Esophagus mucosa (tissue), 1 donor: ENCODE results near the gene FBXW11. TPM values are rescaled to one million over a fixed set of nuclear protein-coding genes. Genes with fewer than 3 reads are reported as not detected.

ENCODE experiments used
- ATAC-seq: fragments of 200-7000 bp; cut with Tn5 transposase; one replicate; pipeline ENCODE4 v1.9.1; 2020
- total RNA-seq: library from RNA; stranded (reverse); gene quantifications from one replicate; pipeline ENCODE4 v1.2.4, GENCODE V29; 2023
- donor health status: DM: yes; HTN: yes; CAD: no.

Gene FBXW11
- total RNA-seq, 1 donor from 2014 or later, result 45.9 TPM

GRCh38 chr5:171980792-171981191 lies 25.6 kb downstream of the FBXW11 start:
- ATAC-seq, result no peak

DNA sequence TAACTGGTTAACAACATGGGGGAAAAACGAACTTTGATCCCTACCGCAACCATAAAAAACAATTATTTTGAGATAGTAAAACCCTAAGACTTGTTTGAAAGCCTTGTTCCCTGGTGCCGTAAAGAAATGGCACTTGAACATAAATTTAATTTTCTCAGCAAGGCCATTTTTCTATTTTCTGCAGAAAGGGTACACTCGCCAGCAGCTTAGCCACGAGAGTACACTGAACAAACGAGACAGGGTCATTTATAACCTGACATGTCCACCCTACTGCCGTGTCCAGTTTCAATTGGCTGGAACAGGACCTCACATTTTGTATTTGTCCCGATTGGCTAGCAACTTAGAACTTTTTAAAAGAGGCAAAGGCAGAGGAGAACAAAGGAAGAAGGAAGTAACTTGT lies 26.8 kb downstream of the FBXW11 start:
- no peak for ATAC-seq

DNA sequence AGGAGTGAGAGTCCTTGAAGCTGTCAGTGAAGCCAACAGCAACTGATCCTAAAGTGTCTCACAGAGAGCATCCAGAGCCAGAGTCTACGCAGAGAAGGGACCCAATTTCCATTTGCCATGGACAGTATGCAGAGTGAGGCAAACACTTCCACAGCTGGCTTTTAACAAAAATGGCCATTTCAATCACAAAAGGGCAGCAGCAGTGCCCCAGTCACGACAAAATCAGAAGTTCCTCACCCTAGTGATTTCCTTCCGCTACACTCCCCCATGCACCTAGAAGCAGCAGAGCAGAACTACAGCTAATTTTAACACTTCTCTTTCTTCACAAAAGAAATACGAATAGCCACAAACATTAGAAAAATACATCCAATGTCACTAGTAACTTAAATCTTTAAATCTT lies 27.9 kb downstream of the FBXW11 start:
- ATAC-seq, result no peak

GRCh38 chr5:171978016-171978415 lies 28.4 kb downstream of the FBXW11 start:
- no peak for ATAC-seq

- peak; percentile 12 for ATAC-seq
Observed at GRCh38 chr5:171977244-171977950, 29.0 kb downstream of the FBXW11 start.

DNA sequence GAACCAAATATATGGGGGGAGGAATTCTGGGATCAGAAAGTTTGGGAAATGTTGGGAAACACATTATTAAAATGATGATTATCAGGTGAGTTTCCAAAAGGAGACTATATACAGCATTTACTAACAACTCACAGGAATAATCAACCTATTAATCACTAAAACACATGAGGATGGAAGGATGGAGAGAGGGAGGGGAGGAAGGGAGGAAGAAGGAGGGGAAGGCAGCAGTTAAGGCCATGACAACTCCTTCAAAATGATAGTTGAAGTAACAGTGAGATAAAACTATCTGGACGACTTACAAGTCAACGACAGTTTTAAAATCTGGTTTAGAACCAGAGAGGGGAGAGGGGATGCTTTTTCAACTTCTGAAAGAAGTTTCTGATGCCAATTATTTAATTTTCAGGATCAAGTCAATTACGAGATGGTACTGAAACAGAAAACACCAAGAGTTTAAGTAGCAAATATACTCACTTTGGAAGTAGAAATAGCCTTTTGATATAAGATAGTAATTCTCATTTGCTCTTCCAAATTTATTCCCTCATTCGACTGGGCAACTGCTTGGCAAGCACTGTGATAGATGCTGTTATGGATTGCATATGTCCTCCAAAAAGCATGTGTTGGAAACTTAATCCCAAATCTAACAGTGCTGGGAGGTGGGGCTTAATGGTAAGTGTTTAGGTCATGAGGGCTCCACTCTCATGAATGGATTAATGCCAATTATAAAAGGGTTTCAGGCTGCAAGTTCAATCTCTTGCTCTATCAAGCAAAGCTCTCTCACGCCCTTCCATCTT lies 30.4 kb downstream of the FBXW11 start:
- no peak for ATAC-seq

GRCh38 chr5:171975262-171975876 lies 31.1 kb downstream of the FBXW11 start:
- peak; percentile 62 for ATAC-seq

GRCh38 chr5:171970826-171971225 lies 35.6 kb downstream of the FBXW11 start:
- ATAC-seq, result no peak

- no peak for ATAC-seq
Observed at GRCh38 chr5:171969288-171969880, 37.1 kb downstream of the FBXW11 start.

GRCh38 chr5:171968531-171968930 lies 37.9 kb downstream of the FBXW11 start:
- no peak for ATAC-seq

- ATAC-seq, result no peak
Observed at GRCh38 chr5:171966964-171967363, 39.5 kb downstream of the FBXW11 start.

DNA sequence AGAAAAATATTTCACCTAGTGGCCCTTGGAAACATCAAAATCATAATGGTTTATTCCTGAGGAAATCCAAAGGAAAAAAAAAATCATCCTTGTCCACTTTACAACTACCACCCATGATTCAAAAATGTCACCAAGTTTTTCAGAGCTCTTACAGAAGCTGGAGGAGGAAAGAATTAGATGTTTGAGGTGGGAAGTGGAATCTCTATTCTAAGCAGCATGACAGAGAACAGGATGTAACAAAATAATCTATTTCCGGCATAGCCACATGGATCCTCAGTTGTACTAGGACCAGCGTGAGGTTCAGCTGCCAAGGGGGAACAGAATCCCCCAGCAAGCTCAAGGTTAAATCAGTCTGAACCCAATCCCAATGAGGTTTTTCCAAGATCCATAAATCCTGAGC lies 40.2 kb downstream of the FBXW11 start:
- ATAC-seq, result no peak

DNA sequence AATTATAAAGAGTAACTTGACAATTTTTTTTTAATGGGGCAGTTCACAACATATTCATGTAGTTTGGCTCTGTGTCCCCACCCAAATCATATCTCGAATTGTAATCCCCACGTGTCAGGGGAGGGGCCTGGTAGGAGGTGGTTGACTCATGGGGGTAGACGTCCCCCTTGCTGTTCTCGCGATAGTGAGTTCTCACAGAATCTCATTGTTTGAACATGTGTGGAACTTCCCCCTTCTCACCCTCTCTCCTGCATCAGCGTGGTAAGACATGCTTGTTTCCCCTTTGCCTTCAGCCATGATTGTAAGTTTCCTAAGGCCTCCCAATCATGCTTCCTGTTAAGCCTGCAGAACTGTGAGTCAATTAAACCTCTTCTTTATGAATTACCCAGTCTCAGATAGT lies 40.7 kb downstream of the FBXW11 start:
- peak; percentile 11 for ATAC-seq

GRCh38 chr5:171963416-171963815 lies 43.0 kb downstream of the FBXW11 start:
- no peak for ATAC-seq

DNA sequence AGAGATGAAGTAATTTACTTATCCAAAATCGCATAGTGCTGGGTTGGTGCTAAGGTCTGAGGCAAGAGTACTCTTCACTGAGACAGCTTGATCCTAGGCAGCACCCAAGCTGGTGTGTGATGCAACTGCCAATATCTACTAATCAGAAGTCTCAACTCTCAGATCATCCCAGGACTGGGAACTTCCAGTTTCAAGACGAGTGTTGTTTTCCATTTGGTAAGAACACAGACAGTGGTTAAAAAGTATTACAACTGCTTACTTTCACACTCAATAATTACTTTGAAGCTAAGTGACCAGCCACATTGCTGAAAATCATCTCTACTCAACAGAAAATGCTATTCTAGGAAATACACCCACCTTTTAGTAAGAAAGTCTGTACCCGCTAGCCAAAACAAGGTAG lies 45.3 kb downstream of the FBXW11 start:
- ATAC-seq, result peak; percentile 59

DNA sequence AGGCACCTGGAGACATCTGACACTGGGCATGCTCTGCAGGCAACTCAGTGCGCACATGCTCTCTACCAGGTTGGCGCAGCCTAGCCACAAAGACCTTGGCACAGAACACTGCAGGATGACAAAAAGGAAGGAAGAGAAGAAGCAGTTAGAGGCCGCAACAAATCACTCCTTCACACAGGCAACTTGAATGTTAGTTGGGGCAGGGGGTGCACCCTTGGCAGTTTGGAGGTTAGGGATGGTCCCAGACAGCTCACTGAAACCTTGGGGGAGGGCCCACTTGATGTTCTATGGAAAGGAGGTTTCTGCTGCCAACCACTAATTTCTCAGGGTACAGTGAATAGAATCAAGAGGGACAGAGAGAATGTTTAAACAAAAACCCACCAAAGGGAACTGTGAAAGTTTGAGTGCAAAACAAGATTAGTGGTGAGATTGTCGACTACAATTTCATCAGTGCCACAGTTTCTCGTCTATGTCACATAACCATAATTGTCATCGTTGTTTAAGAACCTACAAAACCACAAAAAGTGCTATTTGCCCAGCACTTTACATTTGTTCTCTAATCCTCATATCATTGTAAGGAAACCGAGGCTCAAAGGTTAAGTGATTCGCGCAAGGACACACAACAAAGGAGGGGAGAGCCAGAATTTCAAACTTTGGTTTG lies 48.7 kb downstream of the FBXW11 start:
- peak; percentile 80 for ATAC-seq

DNA sequence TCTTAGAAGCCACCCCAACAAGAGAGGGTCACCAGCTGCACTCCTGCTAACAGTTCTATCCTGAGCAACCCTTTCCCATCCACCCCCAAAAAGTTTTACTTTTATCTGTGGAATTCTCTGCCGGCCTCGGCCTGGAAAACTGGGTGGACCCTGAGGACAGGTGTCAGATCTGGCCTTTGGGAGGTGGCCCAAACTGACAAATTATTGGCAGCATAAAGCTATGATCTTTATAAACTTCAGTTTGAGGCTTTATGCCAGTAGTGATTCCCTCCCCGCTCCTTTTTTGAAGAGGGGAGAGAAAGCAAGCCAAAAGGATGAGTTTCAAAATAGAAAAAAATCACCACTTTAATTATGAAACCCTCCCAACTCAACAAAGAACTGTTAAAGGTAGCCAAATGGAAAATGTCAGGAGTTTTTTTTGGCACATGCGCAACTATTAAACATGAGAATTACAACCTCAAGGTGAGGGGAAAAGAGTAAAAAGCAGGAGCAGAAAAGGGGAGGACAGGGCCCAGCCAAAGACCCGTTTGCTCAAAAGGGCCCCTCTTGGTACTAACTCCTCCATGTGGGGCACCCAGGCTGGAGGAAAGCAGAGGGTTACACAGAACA lies 49.4 kb downstream of the FBXW11 start:
- ATAC-seq, result no peak

DNA sequence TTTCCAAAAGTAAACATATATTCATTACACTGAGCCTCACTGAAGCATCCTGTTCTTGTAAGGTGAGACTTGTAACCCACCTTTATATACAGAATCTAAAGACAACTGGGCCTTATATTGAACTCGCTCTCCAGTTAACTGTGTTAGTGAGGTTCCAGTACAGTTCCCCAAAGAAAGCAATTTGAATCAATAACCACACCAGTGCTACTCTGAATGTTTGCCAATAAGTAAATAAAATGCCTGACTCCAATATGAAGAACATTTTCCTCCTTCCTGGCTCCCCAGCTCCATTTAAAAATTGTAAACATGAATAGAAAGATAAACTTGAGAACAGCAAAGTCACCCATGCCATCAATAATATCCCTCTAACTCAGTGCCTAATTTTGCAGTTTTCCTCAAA lies 50.1 kb downstream of the FBXW11 start:
- no peak for ATAC-seq

- ATAC-seq, result no peak
Observed at GRCh38 chr5:171955761-171956160, 50.7 kb downstream of the FBXW11 start.

DNA sequence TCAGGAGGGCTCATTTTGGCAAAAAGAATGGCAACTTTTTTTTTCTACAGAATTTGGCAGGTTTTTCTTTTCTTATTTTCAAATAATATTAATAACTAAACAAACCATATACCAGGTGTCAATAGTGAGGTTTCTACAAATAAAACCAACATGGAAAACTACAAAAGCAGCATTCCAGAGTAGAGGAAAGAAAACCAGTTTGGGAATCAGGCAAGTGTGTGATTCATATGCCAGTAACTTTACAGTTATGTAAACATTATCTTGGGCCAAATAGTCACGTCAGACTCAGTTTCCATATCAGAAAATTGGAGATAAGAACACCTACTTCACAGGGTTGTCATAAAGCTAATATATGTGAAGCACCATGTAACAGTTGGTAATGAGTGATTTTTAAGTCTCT lies 51.7 kb downstream of the FBXW11 start:
- ATAC-seq, result no peak

DNA sequence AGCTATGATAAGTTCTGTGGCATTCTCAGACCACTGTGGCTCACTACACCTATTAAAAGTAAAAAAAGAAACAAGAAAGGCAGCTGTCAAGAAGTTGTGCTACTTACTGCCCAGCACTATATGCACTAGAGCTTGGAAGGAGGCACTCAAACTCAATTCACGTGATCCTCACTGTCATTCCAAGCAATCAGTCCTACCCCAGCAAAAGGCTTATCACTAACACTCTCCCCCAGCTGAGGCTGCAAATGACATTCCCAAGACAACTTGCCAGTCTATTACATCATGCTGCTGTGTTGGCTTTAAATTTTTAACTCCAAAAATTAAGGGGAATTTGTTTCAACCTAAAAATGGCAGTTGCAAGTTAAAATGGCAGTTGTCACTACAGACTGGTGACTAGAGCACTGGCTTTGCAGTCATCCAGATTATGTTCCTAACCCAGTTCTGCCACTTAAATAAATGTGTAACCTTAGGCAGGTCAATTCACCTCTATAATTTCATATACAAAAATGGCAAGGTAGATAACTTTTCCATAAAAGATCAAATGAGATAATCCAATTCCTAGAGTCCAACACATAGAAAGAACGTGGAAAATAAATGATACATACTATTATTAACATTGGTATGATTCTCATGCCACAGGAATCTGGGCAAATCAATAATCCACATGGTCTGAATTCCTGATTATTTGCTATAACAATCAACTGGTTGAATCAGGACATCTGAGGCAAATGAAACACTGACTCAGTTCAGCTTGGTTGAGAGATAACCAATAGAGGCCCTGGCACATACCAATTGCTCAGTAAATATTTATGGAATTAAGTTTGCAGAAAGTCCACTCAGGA lies 52.4 kb downstream of the FBXW11 start:
- ATAC-seq, result no peak
